Middle frontal gyrus (tissue), 1 donor: ENCODE results near the gene LGALS1.
"Not testable (repeated sequence)": the region's sequence is repeated elsewhere in the genome, so short reads cannot be mapped to it uniquely, and the experiment has no call there.

Experiments used
- DNase-seq: peaks from one replicate; pipeline ENCODE4 v3.0.0-alpha.2; 2015; ENCODE audit warnings: low spot score; ENCODE audit errors: extremely low spot score

Gene LGALS1

GRCh38 chr22:37639070-37639760 lies 36.2 kb upstream of the LGALS1 start, which contains the start of gene SH3BP1:
Gene SH3BP1, plus strand, starts transcription at chr22:37639669. Its CDS starts 119 bp downstream, at chr22:37639788.
- DNase-seq, result no peak

DNA sequence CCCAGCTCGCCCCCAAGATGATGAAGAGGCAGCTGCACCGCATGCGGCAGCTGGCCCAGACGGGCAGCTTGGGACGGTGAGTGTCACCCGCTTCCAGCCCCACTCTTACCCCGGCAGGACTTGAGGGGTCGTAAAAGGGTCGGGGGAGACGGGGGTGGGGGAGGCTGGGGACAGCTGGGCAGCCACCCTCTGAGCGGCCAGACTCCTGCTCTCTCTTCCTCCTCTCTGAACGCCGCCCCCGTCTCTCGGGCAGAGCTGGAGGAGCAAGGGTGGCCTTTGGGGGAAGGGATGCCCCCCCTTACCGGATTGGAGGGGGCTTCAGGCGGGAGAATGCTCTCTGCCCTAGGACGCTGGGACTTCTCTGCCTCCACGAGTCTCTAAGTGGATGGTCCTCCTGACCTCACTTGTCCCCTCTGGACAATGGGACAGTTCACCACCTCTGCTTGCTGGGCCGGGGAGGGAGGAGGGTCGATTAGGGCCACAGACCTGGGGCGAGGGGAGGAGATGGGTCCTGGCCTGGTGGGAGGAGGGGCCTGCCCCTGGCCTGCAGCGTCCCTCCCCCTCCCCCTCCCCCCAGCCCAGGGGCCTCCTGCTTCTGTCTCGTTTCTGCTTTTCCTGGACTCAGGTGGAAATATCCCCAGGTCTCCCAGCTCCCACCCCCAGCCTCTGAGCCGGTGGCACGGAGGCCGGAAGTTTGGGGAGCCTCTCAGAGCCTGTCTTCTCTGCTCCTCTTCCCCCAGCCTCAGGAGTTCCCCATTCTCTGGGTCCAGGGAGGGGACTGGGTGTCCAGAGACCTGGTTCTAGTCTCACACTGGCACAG lies 35.5 kb upstream of the LGALS1 start:
- no peak for DNase-seq

DNA sequence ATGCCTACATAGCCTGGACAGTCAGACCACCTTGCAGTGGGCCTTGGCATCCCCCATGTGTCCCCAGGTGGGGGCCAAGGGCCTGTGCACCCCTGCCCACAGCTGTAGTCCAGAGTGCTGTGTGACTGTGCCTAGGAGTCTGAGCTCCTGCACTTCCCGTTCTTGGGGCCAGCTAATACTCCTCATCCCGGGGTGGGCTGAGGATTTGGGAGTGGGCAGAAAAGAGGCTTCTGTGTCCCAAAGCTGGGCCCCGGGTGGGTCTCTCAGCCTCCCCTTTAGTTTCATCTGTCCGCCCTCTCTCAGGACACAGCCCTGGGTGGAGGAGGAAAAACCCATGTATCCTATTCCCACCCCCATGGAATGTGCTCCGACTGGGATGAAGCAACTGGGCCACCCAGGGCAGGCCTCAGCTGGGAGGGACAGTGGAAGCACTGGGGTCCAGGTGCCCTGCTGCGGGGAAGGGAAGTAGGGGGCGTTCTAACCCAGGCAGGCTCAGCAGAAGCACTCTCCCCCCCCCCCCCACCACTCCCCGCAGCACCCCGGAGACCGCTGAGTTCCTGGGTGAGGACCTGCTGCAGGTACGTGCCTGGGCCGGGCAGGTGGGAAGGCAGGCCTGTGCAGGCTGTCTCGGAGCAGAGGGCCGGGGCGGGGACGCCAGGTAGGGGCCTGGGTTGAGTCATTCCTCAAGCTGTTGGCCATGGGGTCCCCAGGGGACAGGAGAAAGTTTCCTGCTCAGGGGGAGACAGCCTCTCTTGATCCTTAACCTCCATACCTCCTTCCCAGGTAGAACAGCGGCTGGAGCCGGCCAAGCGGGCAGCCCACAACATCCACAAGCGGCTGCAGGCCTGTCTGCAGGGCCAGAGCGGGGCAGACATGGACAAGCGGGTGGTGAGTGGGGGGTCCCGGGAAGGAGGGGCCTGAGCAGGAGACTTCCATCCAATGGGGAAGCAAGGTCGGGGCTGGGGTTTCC lies 34.6 kb upstream of the LGALS1 start:
- no peak for DNase-seq

DNA sequence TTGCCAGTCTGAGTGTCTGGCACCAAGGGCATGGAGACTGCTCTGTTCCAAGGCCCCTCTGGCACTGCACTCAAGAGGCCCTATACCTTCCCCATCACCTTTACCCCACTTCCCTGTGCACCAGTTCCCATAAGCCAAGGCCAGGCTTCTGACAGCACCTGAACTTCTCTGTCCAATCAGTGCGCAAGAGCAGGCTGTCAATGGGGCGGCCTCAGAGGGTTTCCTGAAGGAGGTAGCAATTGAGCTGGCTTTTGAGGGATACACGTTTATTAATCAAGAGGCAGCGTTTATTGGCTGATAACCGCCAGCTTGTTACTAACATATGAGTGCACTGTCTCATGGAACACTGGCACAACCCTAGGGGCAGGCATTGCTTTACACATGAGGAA lies 33.9 kb upstream of the LGALS1 start:
- DNase-seq, result no peak

DNA sequence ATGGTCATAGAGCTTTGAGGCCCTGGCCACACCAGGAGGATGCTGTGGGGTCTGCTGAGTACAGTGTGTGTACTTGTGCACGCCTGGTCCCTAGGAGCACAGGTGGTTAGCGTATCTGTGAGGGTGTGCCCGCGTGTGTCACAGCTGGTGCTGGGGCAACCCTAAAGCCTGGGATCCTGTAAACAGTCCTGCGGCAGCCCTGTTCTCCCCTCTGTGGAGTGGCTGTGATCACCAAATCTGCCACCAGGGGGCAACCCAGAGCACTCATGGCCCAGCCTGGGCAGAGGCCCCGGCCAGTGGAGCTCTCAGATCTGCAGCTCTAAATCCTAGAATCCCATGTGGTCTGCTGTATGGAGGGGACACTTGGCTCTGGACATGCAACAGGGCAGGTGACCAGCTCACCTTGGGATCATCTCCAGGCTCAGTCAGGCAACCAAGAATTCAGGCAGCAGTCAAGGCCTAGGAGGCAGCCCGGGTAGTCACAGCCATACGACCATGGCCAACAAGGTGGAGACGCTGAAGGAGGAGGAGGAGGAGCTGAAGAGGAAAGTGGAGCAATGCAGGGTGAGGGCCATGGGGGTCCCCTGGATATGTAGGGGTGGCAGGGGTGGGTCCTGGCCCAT lies 32.1 kb upstream of the LGALS1 start:
- DNase-seq, result peak; percentile 73

DNA sequence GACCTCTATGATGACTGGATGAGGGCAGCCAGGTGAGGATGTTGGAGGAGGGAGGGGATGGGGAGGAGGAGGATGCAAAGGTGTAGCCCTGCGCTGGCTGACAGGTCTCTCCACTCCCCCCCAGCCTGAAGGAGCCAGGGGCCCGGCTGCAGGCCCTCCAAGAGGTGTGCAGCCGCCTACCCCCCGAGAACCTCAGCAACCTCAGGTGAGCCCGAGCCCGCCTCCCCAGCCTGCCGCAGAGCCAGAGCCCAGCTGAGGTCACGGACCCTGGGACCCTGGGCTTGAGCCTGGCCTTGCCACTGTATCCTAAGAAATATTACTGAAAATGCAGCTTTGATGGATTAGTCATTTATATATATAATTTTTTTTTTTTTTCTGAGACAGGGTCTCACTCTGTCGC lies 28.1 kb upstream of the LGALS1 start:
- no peak for DNase-seq

DNA sequence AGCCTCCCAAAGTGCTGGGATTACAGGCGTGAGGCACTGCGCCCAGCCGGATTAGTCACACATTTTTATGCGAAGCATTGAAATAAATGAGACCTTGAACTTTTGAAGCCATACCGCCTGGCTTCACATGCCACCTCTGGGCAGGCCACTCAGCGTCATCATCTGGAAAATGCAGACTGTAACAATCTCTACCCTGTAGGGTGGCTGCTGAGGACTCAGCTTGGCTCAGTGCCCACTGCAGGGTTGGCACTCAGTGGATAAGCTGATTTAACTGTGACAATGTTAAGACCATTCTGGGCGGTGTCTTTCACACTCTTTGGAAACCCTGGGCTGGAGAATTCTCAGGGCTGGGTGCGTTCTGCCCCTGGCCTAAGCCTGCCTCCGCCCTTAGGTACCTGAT lies 27.5 kb upstream of the LGALS1 start:
- DNase-seq, result no peak

DNA sequence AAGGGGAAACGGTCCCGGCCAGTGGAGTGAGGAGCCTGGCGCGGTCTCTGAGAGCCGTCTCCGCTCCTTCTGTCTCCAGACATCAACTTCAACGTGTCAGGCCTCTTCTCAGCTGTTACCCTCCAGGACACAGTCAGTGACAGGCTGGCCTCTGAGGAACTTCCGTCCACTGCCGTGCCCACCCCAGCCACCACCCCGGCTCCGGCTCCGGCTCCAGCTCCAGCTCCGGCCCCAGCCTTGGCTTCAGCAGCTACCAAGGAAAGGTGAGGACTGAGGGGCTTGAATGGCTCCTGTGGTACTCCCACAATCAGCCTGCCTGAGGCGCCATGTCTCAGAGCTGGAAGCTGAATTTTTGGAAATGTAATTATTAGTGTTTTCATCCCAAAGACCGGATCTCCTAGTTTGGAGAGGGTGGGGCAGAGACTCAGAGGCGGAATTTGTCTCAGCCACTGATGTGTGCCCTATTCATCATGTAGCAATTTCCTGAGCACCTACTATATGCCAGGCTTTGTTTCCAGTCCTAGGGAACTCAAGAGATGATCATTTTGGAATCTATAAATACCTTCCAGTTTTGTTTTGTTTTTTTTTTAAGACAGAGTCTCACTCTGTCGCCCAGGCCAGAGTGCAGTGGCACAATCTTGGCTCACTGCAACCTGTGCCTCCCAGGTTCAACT lies 24.8 kb upstream of the LGALS1 start:
- DNase-seq, result no peak

- no peak for DNase-seq
These were observed 20.7 kb upstream of the LGALS1 start for GRCh38 chr22:37654563-37655251.

DNA sequence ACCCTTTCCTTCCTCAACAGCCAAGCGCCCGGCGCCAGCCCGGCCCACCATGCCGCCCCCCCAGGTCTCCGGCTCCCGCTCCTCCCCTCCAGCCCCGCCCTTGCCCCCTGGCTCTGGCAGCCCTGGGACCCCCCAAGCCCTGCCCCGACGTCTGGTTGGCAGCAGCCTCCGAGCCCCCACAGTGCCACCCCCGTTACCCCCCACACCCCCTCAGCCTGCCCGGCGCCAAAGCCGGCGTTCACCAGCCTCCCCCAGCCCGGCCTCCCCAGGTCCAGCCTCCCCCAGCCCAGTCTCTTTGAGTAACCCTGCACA lies 20.2 kb upstream of the LGALS1 start:
- no peak for DNase-seq

- DNase-seq, result not testable (repeated sequence)
These were observed 18.9 kb upstream of the LGALS1 start for GRCh38 chr22:37656583-37656982.

- DNase-seq, result no peak
These were observed 17.8 kb upstream of the LGALS1 start for GRCh38 chr22:37657590-37658132.

DNA sequence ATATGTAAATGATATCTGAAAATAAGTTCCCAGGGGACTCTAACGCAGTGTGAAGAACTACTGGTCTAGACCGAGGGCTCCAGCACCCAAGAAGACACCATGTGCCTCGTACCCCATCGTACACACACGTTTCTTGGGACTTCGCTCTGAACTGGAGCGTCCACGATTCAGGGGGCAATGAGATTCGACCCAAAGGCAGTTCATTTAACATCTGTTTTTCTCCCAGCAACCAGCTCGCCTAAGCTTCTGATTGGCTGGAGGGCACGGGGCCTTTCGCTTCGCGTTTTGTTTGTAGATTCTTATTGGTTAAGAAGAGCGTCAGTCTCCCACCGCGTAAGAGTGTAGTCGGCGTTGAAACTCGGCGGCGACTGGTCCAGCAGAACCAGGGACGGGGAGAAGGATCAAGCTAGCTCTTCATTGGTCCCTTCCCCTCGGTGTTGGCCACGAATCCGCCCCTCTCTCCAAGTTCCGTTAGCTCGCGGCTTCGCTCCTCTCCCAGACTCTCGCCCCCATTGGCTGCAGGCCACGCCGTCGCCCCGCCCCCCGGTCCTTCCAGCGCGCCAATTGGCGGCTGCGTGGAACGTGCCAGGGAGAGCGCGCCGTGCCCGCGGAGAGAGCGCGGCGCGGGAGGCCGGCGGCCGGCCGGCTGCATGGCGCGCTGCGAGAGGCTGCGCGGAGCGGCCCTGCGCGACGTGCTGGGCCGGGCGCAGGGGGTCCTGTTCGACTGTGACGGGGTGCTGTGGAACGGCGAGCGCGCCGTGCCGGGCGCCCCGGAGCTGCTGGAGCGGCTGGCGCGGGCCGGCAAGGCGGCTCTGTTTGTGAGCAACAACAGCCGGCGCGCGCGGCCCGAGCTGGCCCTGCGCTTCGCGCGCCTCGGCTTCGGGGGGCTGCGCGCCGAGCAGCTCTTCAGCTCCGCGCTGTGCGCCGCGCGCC lies 17.0 kb upstream of the LGALS1 start, which contains the start of gene PDXP:
Gene PDXP (plus strand): TSS at position 591 of the 933 bp plus-strand sequence. CDS start 60 bp downstream, at position 651.
- peak; percentile 96 for DNase-seq

GRCh38 chr22:37659066-37659896 lies 16.2 kb upstream of the LGALS1 start:
- DNase-seq, result peak; percentile 12

DNA sequence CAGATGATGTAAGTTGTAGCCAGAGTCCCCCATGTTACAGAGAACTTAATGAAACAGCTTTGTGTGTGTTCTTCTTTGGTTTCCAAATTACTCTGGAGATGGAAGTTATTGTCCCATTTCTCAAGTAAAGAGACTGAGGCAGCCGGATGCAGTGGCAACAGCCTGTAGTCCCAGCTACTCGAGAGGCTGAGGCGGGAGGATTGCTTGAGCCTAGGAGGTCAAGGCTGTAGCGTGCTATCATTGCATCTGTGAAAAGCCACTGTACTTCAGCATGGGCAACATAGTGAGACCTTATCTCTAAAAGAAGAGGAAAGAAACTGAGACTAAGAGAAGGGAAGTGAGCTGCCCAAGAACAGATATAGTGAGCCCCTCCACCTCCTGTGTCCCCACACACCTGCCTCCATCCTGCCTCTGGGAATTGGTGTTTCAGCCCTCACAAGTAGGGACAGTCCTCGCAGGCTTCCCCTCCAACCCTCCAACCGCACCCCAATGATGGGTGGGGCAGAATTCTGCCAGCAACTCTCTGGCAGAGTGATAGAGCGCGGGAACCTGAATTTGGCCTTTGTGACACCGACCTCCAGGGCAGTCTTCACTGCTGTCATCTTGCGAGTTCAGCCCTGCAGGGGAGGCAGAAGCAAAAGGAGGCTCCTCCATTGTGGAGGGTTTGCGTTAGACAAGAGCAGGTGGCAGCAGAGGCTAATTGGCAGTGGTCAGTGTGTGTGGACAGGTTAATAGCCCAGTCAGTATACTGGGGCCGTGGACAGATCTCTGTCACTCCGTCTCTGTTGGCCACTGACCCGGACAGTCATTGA lies 15.3 kb upstream of the LGALS1 start:
- DNase-seq, result no peak

- DNase-seq, result no peak
These were observed 14.8 kb upstream of the LGALS1 start for GRCh38 chr22:37660709-37661045.
